Mesenchymal stem cell (in vitro differentiated cells and primary cell): ENCODE measurements around the gene SERPINE2.

Source experiments
- DNase-seq: peaks from one replicate; pipeline ENCODE4 v3.0.0-alpha.2; 2013
- H2AFZ ChIP-seq: one replicate; pipeline ENCODE4 v1.6.1; 2013; ENCODE audit warnings: low read depth, mild to moderate bottlenecking, control low read depth, inconsistent platforms, low read length, moderate library complexity
- H2AK5ac ChIP-seq: 2 replicates; pipeline ENCODE4 v1.6.1; 2013; ENCODE audit warnings: low read length, moderate library complexity, mild to moderate bottlenecking, inconsistent platforms; ENCODE audit not compliant: severe bottlenecking
- H2BK120ac ChIP-seq: one replicate; pipeline ENCODE4 v1.6.1; 2013; ENCODE audit warnings: low read depth, mild to moderate bottlenecking, inconsistent platforms, low read length, moderate library complexity
- H2BK12ac ChIP-seq, 2 experiments: one replicate each; pipeline ENCODE4 v1.6.1; 2013; ENCODE audit warnings: inconsistent platforms in 2 of 2, low read length in 2 of 2, mild to moderate bottlenecking in 2 of 2, moderate library complexity in 2 of 2, control low read depth in 1 of 2
- H2BK15ac ChIP-seq: one replicate; pipeline ENCODE4 v1.6.1; 2013; ENCODE audit warnings: mild to moderate bottlenecking, low read depth, inconsistent platforms; ENCODE audit not compliant: poor library complexity, severe bottlenecking
- H2BK5ac ChIP-seq: 2 replicates; pipeline ENCODE4 v1.6.1; 2013; ENCODE audit warnings: low read depth, mild to moderate bottlenecking, low read length, control low read depth, inconsistent platforms; ENCODE audit not compliant: poor library complexity, severe bottlenecking
- H3K14ac ChIP-seq, 2 experiments: one replicate each; pipeline ENCODE4 v1.6.1; 2013; ENCODE audit warnings: inconsistent platforms in 2 of 2, low read length in 2 of 2, control low read depth in 1 of 2, mild to moderate bottlenecking in 1 of 2, moderate library complexity in 1 of 2
- H3K18ac ChIP-seq, 2 experiments: one replicate each; pipeline ENCODE4 v1.6.1; 2013; ENCODE audit warnings: inconsistent platforms in 2 of 2, low read length in 2 of 2, control low read depth in 1 of 2, low read depth in 1 of 2, mild to moderate bottlenecking in 1 of 2
- H3K23ac ChIP-seq, 2 experiments: one replicate each; pipeline ENCODE4 v1.6.1; 2013; ENCODE audit warnings: inconsistent platforms in 2 of 2, low read length in 2 of 2, mild to moderate bottlenecking in 2 of 2, moderate library complexity in 2 of 2, control low read depth in 1 of 2
- H3K27ac ChIP-seq: 2 replicates; pipeline ENCODE4 v1.5.1; 2013; ENCODE audit warnings: mild to moderate bottlenecking, moderate library complexity, low read length, control low read depth, inconsistent platforms; ENCODE audit not compliant: poor library complexity, severe bottlenecking
- H3K27me3 ChIP-seq, 2 experiments: 2 replicates each; pipeline versions ENCODE4 v1.6.1 to v1.7.0; 2013; ENCODE audit warnings: low read length in 2 of 2, mild to moderate bottlenecking in 2 of 2, moderate library complexity in 2 of 2, control low read depth in 1 of 2, inconsistent platforms in 1 of 2; ENCODE audit not compliant: control insufficient read depth in 1 of 2, insufficient read depth in 1 of 2
- H3K36me3 ChIP-seq, 2 experiments: 2 replicates each; pipeline versions ENCODE4 v1.6.1 to v1.7.0; 2013; ENCODE audit warnings: low read length in 2 of 2, control low read depth in 1 of 2, inconsistent platforms in 1 of 2, low read depth in 1 of 2, mild to moderate bottlenecking in 1 of 2; ENCODE audit not compliant: insufficient read depth in 2 of 2, control insufficient read depth in 1 of 2
- H3K4ac ChIP-seq, 2 experiments: one replicate each; pipeline ENCODE4 v1.6.1; 2013; ENCODE audit warnings: inconsistent platforms in 2 of 2, low read length in 2 of 2, mild to moderate bottlenecking in 2 of 2, moderate library complexity in 2 of 2, control low read depth in 1 of 2, low read depth in 1 of 2
- H3K4me1 ChIP-seq: 2 replicates; pipeline ENCODE4 v1.6.1; 2013; ENCODE audit warnings: low read depth, low read length, control low read depth; ENCODE audit not compliant: control insufficient read depth, insufficient read depth
- H3K4me2 ChIP-seq: 2 replicates; pipeline ENCODE4 v1.6.1; 2013; ENCODE audit warnings: low read length, mild to moderate bottlenecking, inconsistent platforms; ENCODE audit not compliant: poor library complexity, severe bottlenecking
- H3K4me3 ChIP-seq, 2 experiments: 2 replicates each; pipeline versions ENCODE4 v1.5.1 to v1.7.0; 2013; ENCODE audit warnings: low read length in 2 of 2, mild to moderate bottlenecking in 2 of 2, control low read depth in 1 of 2, low read depth in 1 of 2; ENCODE audit not compliant: insufficient read depth in 1 of 2
- H3K79me1 ChIP-seq: replicated peaks from 2 replicates; pipeline ENCODE4 v1.6.1; 2013; ENCODE audit warnings: mild to moderate bottlenecking, control low read depth, low read length, inconsistent platforms; ENCODE audit not compliant: poor library complexity, severe bottlenecking
- H3K9ac ChIP-seq: 2 replicates; pipeline ENCODE4 v1.7.0; 2013; ENCODE audit warnings: mild to moderate bottlenecking, low read length, moderate library complexity
- H3K9me3 ChIP-seq: 2 replicates; pipeline ENCODE4 v1.7.0; 2013; ENCODE audit warnings: mild to moderate bottlenecking, low read length; ENCODE audit not compliant: control insufficient read depth
- H4K8ac ChIP-seq: one replicate; pipeline ENCODE4 v1.6.1; 2013; ENCODE audit warnings: inconsistent platforms, mild to moderate bottlenecking, low read length, moderate library complexity
- H4K91ac ChIP-seq: one replicate; pipeline ENCODE4 v1.6.1; 2013; ENCODE audit warnings: mild to moderate bottlenecking, low read length, inconsistent platforms
- WGBS: methylation state at CpG from one replicate; pipeline ENCODE4 v1.1.7; 2013; ENCODE audit warnings: mixed read lengths; 5-methylcytosine and 5-hydroxymethylcytosine counted together

The SERPINE2 gene

DNA sequence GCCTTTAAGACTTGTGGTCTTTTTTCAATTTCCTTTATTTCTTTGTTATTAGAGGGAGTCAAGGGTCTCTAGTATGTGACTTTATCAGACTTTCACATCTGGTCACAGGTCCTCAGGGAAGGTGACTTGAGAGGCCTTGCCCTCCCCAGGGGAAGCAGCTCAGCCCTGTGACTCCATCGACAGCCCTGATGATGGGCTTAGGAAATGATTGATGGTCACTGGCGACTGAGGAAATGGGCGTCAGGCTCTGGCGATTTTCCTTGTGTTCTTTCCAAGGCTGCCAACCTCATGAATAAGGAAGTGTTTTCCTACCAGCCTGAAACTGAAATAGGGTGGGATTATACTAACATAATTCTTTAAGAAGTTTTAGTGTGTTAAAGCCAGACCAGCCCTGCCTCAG lies 21.1 kb downstream of the SERPINE2 start:
- Histone ChIP-seq H3K4me2 (no peak overlapping the region), H4K91ac (peak overlapping the region; percentile 29), H2AK5ac (no peak overlapping the region), H2BK120ac (no peak overlapping the region), H3K9ac (no peak overlapping the region), H3K79me1 (peaks cover 27% of the 10 kb centered on the region), H3K36me3 (peaks cover 0 to 2% of the 10 kb centered on the region in 2 experiments), H3K4ac (no peak overlapping the region), H2BK5ac (no peak overlapping the region), H2BK15ac (no peak overlapping the region), H4K8ac (peak overlapping the region; percentile 73), H3K4me1 (peaks cover 2% of the 10 kb centered on the region), H3K23ac (no peak overlapping the region), H3K9me3 (no peaks in the 10 kb centered on the region), H3K27ac (no peak overlapping the region), H3K27me3 (no peaks in the 10 kb centered on the region), H2BK12ac (peak overlapping the region in 1 of 2 experiments; percentile 6), H3K4me3 (no peak overlapping the region), H3K14ac (no peak overlapping the region), H2AFZ (no peak overlapping the region), H3K18ac (no peak overlapping the region)
- DNase-seq: no peak
- WGBS: 48% methylated on average over 2 of the region's 4 CpGs

DNA sequence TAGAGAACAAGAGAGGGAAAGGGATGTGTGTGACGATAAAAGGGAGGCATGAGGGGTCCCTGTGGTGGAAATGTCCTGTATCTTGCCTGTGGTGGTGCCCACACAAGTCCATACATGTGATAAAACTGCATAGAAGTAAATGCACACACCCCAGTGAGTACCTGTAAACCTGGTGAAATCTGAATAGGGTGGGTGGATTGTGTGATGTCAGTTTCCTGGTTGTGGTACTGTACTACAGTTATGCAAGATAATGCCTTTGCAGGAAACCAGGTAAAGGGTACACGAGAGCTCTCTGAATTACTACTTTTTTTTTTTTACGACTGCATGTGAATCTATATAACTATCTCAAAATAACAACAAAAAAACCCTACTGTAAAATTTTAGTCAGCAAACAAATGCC lies 22.1 kb downstream of the SERPINE2 start:
- H3K14ac ChIP-seq: no peak overlapping the region
- no peak overlapping the region for H3K9ac ChIP-seq
- H3K4me3 ChIP-seq: no peak overlapping the region
- H3K4me2 ChIP-seq: no peak overlapping the region
- 64% methylated on average over 3 of the region's 3 CpGs for WGBS
- H2BK15ac ChIP-seq: no peak overlapping the region
- H2BK120ac ChIP-seq: no peak overlapping the region
- H4K8ac ChIP-seq: no peak overlapping the region
- H2AFZ ChIP-seq: no peak overlapping the region
- no peak overlapping the region for H3K27ac ChIP-seq
- no peak for DNase-seq
- H3K27me3 ChIP-seq: no peaks in the 10 kb centered on the region
- no peak overlapping the region for H3K4ac ChIP-seq
- H3K18ac ChIP-seq: no peak overlapping the region
- peaks cover 2% of the 10 kb centered on the region for H3K4me1 ChIP-seq
- H2BK12ac ChIP-seq: no peak overlapping the region
- no peaks in the 10 kb centered on the region for H3K9me3 ChIP-seq
- peaks cover 0 to 2% of the 10 kb centered on the region in 2 experiments for H3K36me3 ChIP-seq
- H3K79me1 ChIP-seq: peaks cover 27% of the 10 kb centered on the region
- H4K91ac ChIP-seq: no peak overlapping the region
- no peak overlapping the region for H3K23ac ChIP-seq
- no peak overlapping the region for H2AK5ac ChIP-seq
- H2BK5ac ChIP-seq: no peak overlapping the region

DNA sequence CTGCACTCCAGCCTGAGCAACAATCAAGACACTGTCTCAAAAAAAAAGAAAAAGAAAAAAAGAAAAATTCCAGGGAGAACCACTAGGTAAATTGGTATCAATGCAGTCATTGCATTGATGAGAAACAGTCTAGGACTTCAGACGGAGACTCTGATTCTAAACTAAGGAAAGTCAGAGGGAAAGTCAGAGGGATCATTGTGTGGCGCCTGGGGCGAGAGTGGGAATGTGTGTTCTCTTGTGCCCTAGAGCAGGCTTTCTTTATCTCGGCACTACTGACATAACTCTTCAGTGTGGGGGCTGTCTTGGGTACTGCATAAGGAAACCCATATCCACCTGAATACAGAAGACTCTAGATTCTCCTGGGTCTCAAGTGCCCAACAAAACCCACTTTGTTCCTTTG lies 24.8 kb downstream of the SERPINE2 start:
- no peak overlapping the region for H3K4me2 ChIP-seq
- H3K27me3 ChIP-seq: no peaks in the 10 kb centered on the region
- no peak overlapping the region for H2AFZ ChIP-seq
- H3K9me3 ChIP-seq: no peaks in the 10 kb centered on the region
- no peak overlapping the region for H3K18ac ChIP-seq
- H3K27ac ChIP-seq: no peak overlapping the region
- H2BK15ac ChIP-seq: no peak overlapping the region
- no peak for DNase-seq
- H3K4ac ChIP-seq: no peak overlapping the region
- no peak overlapping the region for H2BK12ac ChIP-seq
- no peaks in the 10 kb centered on the region for H3K36me3 ChIP-seq
- H2BK120ac ChIP-seq: no peak overlapping the region
- no peak overlapping the region for H3K9ac ChIP-seq
- WGBS: 94% methylated on average over 4 of the region's 4 CpGs
- no peak overlapping the region for H2BK5ac ChIP-seq
- H3K4me1 ChIP-seq: peaks cover 2% of the 10 kb centered on the region
- H3K23ac ChIP-seq: no peak overlapping the region
- peaks cover 27% of the 10 kb centered on the region for H3K79me1 ChIP-seq
- no peak overlapping the region for H3K14ac ChIP-seq
- no peak overlapping the region for H3K4me3 ChIP-seq
- no peak overlapping the region for H4K8ac ChIP-seq
- H4K91ac ChIP-seq: no peak overlapping the region
- no peak overlapping the region for H2AK5ac ChIP-seq

DNA sequence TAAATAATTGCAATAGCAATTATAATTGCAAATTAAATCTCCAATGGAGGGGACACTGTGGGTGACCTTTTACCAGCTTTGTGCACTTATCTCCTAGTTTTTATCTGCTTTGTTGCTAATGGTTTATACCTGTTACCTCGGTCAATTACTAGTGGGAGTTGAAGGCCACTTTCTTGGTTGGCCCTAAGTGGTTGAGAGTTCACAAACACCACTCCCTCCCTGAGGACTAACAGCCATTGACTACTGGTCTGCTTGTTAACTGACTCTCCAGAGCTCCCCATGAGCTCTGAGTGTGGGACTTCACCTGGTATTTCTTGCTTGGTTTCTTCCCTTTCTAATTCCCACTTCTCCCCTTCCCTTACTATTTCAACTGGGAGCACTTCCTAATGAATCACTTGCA lies 27.2 kb downstream of the SERPINE2 start:
- peak overlapping the region in 1 of 2 experiments; percentile 45 for H3K4ac ChIP-seq

More for the DNA sequence above, 27.2 kb downstream of the SERPINE2 start:
- Histone ChIP-seq H2BK120ac (no peak overlapping the region), H2AFZ (no peak overlapping the region), H2BK15ac (no peak overlapping the region), H2BK12ac (no peak overlapping the region), H3K4me2 (no peak overlapping the region), H2AK5ac (no peak overlapping the region), H4K8ac (no peak overlapping the region), H3K4me1 (no peaks in the 10 kb centered on the region), H3K27ac (no peak overlapping the region), H4K91ac (no peak overlapping the region), H2BK5ac (no peak overlapping the region), H3K18ac (no peak overlapping the region), H3K9me3 (no peaks in the 10 kb centered on the region), H3K14ac (no peak overlapping the region), H3K79me1 (peaks cover 27% of the 10 kb centered on the region), H3K36me3 (peaks cover 0 to under 1% of the 10 kb centered on the region in 2 experiments), H3K23ac (no peak overlapping the region), H3K9ac (no peak overlapping the region), H3K4me3 (no peak overlapping the region), H3K27me3 (no peaks in the 10 kb centered on the region)
- DNase-seq: no peak
- WGBS: 89% methylated on average over 1 of the region's 1 CpG
